K562 (cell line): ENCODE measurements around the gene THAP12.

Experiments used
- ARID2 ChIP-seq: fragments of 450-650 bp; IDR thresholded peaks from 2 replicates; pipeline ENCODE4 v1.6.1; 2017; ENCODE audit warnings: antibody characterized with exemption, mild to moderate bottlenecking
- CC2D1A ChIP-seq: fragments of 450-650 bp; IDR thresholded peaks from 2 replicates; pipeline ENCODE4 v1.6.1; 2017; ENCODE audit warnings: mild to moderate bottlenecking
- DIDO1 ChIP-seq: fragments of 450-650 bp; IDR thresholded peaks from 2 replicates; pipeline ENCODE4 v1.6.1; 2016; ENCODE audit warnings: low read depth, missing biosample characterization, missing genetic modification characterization
- MAFG ChIP-seq: fragments of 450-650 bp; conservative IDR thresholded peaks from 2 replicates; pipeline ENCODE4 v1.6.1; 2016; ENCODE audit warnings: missing genetic modification characterization, missing compliant biosample characterization
- PHF20 ChIP-seq: fragments of 450-650 bp; IDR thresholded peaks from 2 replicates; pipeline ENCODE4 v1.6.1; 2018; ENCODE audit not compliant: partially characterized antibody
- SMAD2 ChIP-seq: fragments of 150-350 bp; IDR thresholded peaks from 2 replicates; pipeline ENCODE4 v1.6.1; 2014; ENCODE audit warnings: low read depth, mild to moderate bottlenecking, low read length
- TAF1 ChIP-seq: IDR thresholded peaks from 2 replicates; pipeline ENCODE4 v1.6.1; 2011; ENCODE audit warnings: mild to moderate bottlenecking, low read length, moderate library complexity; ENCODE audit not compliant: insufficient read depth, control insufficient read depth, severe bottlenecking; ENCODE audit errors: extremely low read depth
- TCF7 ChIP-seq: sonication (generic); IDR thresholded peaks from 2 replicates; pipeline ENCODE4 v1.6.1; 2016; ENCODE audit warnings: antibody characterized with exemption, borderline replicate concordance
- TF ChIP-seq, protein P1 (sequence below): sonication (generic); formaldehyde crosslinking; IDR thresholded peaks from 2 replicates; pipeline ENCODE4 v1.5.0; 2020; ENCODE audit warnings: missing genetic modification reagents
- TF ChIP-seq, protein P2 (sequence below), 3 experiments: IDR thresholded peaks in 2 of 3; conservative IDR thresholded peaks in 1 of 3; 2 replicates each; pipeline ENCODE4 v1.5.1; 2011 to 2012; ENCODE audit warnings: low read length in 3 of 3, mild to moderate bottlenecking in 3 of 3, control low read depth in 2 of 3, improper control_type of control experiment in 1 of 3, inconsistent platforms in 1 of 3, low read depth in 1 of 3, mixed read lengths in 1 of 3, moderate library complexity in 1 of 3; ENCODE audit not compliant: insufficient read depth in 2 of 3

- TF ChIP-seq, protein P1, sequence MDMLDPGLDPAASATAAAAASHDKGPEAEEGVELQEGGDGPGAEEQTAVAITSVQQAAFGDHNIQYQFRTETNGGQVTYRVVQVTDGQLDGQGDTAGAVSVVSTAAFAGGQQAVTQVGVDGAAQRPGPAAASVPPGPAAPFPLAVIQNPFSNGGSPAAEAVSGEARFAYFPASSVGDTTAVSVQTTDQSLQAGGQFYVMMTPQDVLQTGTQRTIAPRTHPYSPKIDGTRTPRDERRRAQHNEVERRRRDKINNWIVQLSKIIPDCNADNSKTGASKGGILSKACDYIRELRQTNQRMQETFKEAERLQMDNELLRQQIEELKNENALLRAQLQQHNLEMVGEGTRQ (CRISPR knock-in tag), result no peak
- no peak for TF ChIP-seq TAF1
- TF ChIP-seq PHF20, result no peak
- TF ChIP-seq MAFG, result no peak
- TF ChIP-seq SMAD2, result no peak
- TF ChIP-seq, protein P2, sequence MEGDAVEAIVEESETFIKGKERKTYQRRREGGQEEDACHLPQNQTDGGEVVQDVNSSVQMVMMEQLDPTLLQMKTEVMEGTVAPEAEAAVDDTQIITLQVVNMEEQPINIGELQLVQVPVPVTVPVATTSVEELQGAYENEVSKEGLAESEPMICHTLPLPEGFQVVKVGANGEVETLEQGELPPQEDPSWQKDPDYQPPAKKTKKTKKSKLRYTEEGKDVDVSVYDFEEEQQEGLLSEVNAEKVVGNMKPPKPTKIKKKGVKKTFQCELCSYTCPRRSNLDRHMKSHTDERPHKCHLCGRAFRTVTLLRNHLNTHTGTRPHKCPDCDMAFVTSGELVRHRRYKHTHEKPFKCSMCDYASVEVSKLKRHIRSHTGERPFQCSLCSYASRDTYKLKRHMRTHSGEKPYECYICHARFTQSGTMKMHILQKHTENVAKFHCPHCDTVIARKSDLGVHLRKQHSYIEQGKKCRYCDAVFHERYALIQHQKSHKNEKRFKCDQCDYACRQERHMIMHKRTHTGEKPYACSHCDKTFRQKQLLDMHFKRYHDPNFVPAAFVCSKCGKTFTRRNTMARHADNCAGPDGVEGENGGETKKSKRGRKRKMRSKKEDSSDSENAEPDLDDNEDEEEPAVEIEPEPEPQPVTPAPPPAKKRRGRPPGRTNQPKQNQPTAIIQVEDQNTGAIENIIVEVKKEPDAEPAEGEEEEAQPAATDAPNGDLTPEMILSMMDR (IDR thresholded peaks at IDR 0.05 in 2 of 3, conservative IDR thresholded peaks at IDR 0.05 in 1 of 3; ENCODE audit: insufficient read depth in 2 of 3, low read depth in 1 of 3, low read length in 3 of 3), result no peak
- TF ChIP-seq DIDO1, result no peak
- TF ChIP-seq CC2D1A, result no peak
- TF ChIP-seq ARID2, result no peak
- TF ChIP-seq TCF7, result no peak
Measured at GRCh38 chr11:76415073-76415472, 34.1 kb upstream of the THAP12 start.
